ENCODE measurements around the gene NLK.

DNA sequence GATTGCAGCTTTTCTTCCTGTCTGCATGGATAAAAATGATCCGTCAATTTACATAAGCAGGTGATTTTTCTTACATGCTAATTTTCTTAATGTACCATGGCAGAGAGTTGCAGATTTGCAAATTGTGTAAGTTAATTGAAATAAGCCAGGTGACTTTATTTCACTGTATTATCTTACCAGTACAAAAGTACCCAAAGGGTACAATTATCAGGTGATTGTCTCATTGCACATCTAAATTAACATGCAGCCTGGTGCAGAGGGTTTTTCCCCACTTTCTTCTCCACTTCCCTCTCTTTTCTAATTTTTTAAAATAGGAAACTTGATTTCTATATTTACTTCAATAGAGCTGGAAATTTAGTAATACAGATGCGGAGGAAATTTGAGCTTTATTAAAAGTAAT is 11.2 kb downstream of the NLK start:
- TF ChIP-seq ESRRG (CRISPR knock-in tag; IDR thresholded peaks at IDR 0.05): no peak
- TF ChIP-seq, protein P1, sequence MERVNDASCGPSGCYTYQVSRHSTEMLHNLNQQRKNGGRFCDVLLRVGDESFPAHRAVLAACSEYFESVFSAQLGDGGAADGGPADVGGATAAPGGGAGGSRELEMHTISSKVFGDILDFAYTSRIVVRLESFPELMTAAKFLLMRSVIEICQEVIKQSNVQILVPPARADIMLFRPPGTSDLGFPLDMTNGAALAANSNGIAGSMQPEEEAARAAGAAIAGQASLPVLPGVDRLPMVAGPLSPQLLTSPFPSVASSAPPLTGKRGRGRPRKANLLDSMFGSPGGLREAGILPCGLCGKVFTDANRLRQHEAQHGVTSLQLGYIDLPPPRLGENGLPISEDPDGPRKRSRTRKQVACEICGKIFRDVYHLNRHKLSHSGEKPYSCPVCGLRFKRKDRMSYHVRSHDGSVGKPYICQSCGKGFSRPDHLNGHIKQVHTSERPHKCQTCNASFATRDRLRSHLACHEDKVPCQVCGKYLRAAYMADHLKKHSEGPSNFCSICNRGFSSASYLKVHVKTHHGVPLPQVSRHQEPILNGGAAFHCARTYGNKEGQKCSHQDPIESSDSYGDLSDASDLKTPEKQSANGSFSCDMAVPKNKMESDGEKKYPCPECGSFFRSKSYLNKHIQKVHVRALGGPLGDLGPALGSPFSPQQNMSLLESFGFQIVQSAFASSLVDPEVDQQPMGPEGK (CRISPR knock-in tag; IDR thresholded peaks at IDR 0.05; ENCODE audit: borderline replicate concordance): no peak
- no peak for TF ChIP-seq ARNTL (CRISPR knock-in tag; IDR thresholded peaks at IDR 0.05; ENCODE audit: borderline replicate concordance, low read depth)
- TF ChIP-seq ZFP3 (CRISPR knock-in tag; IDR thresholded peaks at IDR 0.05): no peak
- no peak for TF ChIP-seq ZFP30 (CRISPR knock-in tag; IDR thresholded peaks at IDR 0.05)
- no peak for TF ChIP-seq RARB (CRISPR knock-in tag; IDR thresholded peaks at IDR 0.05)
- TF ChIP-seq, protein P2, sequence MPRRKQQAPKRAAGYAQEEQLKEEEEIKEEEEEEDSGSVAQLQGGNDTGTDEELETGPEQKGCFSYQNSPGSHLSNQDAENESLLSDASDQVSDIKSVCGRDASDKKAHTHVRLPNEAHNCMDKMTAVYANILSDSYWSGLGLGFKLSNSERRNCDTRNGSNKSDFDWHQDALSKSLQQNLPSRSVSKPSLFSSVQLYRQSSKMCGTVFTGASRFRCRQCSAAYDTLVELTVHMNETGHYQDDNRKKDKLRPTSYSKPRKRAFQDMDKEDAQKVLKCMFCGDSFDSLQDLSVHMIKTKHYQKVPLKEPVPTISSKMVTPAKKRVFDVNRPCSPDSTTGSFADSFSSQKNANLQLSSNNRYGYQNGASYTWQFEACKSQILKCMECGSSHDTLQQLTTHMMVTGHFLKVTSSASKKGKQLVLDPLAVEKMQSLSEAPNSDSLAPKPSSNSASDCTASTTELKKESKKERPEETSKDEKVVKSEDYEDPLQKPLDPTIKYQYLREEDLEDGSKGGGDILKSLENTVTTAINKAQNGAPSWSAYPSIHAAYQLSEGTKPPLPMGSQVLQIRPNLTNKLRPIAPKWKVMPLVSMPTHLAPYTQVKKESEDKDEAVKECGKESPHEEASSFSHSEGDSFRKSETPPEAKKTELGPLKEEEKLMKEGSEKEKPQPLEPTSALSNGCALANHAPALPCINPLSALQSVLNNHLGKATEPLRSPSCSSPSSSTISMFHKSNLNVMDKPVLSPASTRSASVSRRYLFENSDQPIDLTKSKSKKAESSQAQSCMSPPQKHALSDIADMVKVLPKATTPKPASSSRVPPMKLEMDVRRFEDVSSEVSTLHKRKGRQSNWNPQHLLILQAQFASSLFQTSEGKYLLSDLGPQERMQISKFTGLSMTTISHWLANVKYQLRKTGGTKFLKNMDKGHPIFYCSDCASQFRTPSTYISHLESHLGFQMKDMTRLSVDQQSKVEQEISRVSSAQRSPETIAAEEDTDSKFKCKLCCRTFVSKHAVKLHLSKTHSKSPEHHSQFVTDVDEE (CRISPR knock-in tag; IDR thresholded peaks at IDR 0.05): no peak
- TF ChIP-seq, protein P3, sequence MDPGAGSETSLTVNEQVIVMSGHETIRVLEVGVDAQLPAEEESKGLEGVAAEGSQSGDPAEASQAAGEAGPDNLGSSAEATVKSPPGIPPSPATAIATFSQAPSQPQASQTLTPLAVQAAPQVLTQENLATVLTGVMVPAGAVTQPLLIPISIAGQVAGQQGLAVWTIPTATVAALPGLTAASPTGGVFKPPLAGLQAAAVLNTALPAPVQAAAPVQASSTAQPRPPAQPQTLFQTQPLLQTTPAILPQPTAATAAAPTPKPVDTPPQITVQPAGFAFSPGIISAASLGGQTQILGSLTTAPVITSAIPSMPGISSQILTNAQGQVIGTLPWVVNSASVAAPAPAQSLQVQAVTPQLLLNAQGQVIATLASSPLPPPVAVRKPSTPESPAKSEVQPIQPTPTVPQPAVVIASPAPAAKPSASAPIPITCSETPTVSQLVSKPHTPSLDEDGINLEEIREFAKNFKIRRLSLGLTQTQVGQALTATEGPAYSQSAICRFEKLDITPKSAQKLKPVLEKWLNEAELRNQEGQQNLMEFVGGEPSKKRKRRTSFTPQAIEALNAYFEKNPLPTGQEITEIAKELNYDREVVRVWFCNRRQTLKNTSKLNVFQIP (CRISPR knock-in tag; IDR thresholded peaks at IDR 0.05; ENCODE audit: borderline replicate concordance, low read depth): no peak
- no peak for TF ChIP-seq ZNF70 (CRISPR knock-in tag; IDR thresholded peaks at IDR 0.05)
- no peak for TF ChIP-seq OSR1 (CRISPR knock-in tag; IDR thresholded peaks at IDR 0.05)
- TF ChIP-seq, protein P4, sequence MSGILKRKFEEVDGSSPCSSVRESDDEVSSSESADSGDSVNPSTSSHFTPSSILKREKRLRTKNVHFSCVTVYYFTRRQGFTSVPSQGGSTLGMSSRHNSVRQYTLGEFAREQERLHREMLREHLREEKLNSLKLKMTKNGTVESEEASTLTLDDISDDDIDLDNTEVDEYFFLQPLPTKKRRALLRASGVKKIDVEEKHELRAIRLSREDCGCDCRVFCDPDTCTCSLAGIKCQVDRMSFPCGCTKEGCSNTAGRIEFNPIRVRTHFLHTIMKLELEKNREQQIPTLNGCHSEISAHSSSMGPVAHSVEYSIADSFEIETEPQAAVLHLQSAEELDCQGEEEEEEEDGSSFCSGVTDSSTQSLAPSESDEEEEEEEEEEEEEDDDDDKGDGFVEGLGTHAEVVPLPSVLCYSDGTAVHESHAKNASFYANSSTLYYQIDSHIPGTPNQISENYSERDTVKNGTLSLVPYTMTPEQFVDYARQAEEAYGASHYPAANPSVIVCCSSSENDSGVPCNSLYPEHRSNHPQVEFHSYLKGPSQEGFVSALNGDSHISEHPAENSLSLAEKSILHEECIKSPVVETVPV (CRISPR knock-in tag; IDR thresholded peaks at IDR 0.05): no peak

All from SK-N-SH treated with all-trans-retinoic acid at 6 μM for 48 hours (cell line).